H1 (cell line): Measurements from ENCODE around the gene SLC5A8.

Experiments used
- CBX5 ChIP-seq: fragments of 300-800, 300-1000 bp; sonication (generic); IDR thresholded peaks from 2 replicates; pipeline ENCODE4 v1.7.1; 2016; ENCODE audit warnings: antibody characterized with exemption, low read length, low read depth
- CTCF ChIP-seq, 3 experiments: IDR thresholded peaks; 1 replicate in 2 of 3; 2 replicates in 1 of 3; pipeline versions ENCODE4 v1.5.1 to v1.6.1; 2011; ENCODE audit warnings: low read length in 3 of 3, mild to moderate bottlenecking in 3 of 3, inconsistent platforms in 2 of 3, low read depth in 1 of 3, moderate library complexity in 1 of 3; ENCODE audit not compliant: insufficient read depth in 1 of 3; ENCODE audit errors: control extremely low read depth in 1 of 3
- EGR1 ChIP-seq: IDR thresholded peaks from 2 replicates; pipeline ENCODE4 v1.6.1; 2011; ENCODE audit warnings: low read depth, low read length, borderline replicate concordance
- RFX5 ChIP-seq: IDR thresholded peaks from 2 replicates; pipeline ENCODE4 v1.6.1; 2011; ENCODE audit warnings: low read depth, low read length, improper control_type of control experiment, borderline replicate concordance
- SP4 ChIP-seq: IDR thresholded peaks from 2 replicates; pipeline ENCODE4 v1.6.1; 2012; ENCODE audit warnings: low read length, inconsistent platforms
- SRF ChIP-seq: IDR thresholded peaks from 2 replicates; pipeline ENCODE4 v1.6.1; 2011; ENCODE audit warnings: mild to moderate bottlenecking, low read depth, low read length, moderate library complexity

GRCh38 chr12:101238306-101238705 is 28.3 kb upstream of the SLC5A8 start:
- TF ChIP-seq CTCF (IDR thresholded peaks at IDR 0.05; ENCODE audit: control extremely low read depth in 1 of 3, insufficient read depth in 1 of 3, low read depth in 1 of 3, low read length in 3 of 3) (no peak), CBX5 (no peak), SP4 (no peak), EGR1 (no peak), RFX5 (no peak), SRF (no peak)
